Endometrium (tissue), 2 donors: ENCODE data around the gene DYNC2LI1.

ENCODE experiments used
- FAIRE-seq: peaks from 2 replicates; lab custom pipeline; 2012; peaks lifted over from hg19 to GRCh38; lab: Jason Lieb, UNC
- donor health status: control.
- donor health status: control.

The DYNC2LI1 gene

GRCh38 chr2:43818761-43819160, 44.9 kb downstream of the DYNC2LI1 start:
- no peak for FAIRE-seq

- no peak for FAIRE-seq
These were observed 45.8 kb downstream of the DYNC2LI1 start for GRCh38 chr2:43819491-43820163.

GRCh38 chr2:43822839-43823238, 49.0 kb downstream of the DYNC2LI1 start:
- FAIRE-seq: no peak

DNA sequence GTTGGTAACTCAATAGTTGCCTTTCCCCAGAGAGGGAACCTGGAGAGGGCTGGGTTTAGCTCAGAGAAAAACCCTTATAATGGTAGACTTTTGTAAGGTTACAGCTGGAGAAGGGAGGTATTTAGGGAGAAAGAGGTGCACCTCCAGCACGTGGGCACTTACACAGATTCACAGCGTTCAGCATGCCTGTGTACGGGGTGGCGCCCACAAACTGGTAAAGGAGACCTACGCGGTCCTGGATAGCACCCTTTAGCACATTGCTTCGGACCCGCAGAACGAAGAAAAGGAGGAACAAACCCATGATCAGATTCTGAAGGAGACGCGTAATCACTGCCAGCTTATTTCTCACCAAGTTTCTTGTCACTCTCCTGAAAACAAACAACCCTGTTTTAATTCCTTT, 49.9 kb downstream of the DYNC2LI1 start:
- FAIRE-seq: no peak

DNA sequence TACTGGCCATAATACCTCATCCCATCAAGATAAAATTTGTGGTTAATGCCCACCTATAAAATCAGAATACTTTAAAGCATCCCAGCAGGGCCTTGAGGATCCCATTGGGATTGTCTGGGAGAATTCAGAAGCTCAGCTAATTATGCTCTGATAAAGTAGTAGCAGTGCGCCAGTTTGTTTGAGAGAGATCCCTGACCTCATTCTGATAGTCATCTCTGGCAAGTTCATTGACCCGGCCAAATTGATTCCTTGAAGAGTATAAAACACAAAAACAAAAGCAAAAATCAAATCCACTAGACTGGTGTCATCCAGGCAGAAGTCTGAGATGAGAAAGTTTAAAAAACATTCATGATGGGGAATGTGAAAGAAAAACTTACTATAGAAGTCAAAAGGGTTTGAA, 50.7 kb downstream of the DYNC2LI1 start:
- no peak for FAIRE-seq

- FAIRE-seq: no peak
These were observed 51.2 kb downstream of the DYNC2LI1 start for GRCh38 chr2:43824951-43825493.

GRCh38 chr2:43825841-43826240, 52.0 kb downstream of the DYNC2LI1 start:
- no peak for FAIRE-seq

DNA sequence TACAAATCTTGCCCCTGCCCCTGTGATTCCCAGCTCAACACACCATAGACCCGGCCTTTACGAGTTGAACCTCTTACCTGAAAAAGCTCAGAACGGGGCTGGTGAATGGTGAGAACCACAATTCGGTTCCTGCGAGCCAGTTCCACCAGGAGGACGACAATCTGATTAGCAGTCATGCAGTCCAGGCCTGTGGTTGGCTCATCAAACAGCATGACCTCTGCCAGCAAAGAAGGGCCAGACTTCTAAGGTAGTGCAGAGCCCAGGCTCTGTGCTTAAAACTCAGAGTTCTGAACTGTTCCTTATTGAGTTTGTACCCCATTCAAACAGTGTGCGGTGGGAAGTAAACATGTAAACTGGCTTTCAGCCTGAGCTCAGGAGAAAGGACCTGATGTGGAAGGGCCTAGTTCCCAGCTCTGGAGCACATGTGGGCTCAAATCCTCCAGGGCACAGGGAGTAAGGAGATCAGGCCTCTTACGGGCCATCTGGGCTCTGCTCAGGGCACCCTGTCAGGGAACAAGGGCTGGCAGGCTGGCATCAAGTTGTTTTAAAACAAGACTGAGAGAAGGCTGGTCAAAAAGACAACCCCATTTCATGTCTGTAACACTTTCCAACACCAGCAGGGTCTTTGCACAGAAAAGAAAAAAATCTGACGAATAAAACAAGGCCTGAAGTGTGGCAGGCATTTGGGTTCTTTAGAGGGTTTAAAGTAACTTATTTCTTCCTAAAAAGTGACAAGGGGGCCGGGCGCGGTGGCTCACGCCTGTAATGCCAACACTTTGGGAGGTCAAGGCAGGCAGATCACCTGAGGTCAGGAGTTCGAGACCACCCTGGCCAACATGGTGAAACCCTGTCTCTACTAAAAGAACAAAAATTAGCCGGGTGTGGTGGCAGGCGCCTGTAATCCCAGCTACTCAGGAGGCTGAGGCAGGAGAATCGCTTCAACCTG, 52.7 kb downstream of the DYNC2LI1 start:
- no peak for FAIRE-seq

GRCh38 chr2:43831543-43832294, 57.9 kb downstream of the DYNC2LI1 start:
- FAIRE-seq: no peak

- no peak for FAIRE-seq
These were observed 58.6 kb downstream of the DYNC2LI1 start for GRCh38 chr2:43832457-43832856.

GRCh38 chr2:43837033-43837432, 63.2 kb downstream of the DYNC2LI1 start:
- FAIRE-seq: no peak

DNA sequence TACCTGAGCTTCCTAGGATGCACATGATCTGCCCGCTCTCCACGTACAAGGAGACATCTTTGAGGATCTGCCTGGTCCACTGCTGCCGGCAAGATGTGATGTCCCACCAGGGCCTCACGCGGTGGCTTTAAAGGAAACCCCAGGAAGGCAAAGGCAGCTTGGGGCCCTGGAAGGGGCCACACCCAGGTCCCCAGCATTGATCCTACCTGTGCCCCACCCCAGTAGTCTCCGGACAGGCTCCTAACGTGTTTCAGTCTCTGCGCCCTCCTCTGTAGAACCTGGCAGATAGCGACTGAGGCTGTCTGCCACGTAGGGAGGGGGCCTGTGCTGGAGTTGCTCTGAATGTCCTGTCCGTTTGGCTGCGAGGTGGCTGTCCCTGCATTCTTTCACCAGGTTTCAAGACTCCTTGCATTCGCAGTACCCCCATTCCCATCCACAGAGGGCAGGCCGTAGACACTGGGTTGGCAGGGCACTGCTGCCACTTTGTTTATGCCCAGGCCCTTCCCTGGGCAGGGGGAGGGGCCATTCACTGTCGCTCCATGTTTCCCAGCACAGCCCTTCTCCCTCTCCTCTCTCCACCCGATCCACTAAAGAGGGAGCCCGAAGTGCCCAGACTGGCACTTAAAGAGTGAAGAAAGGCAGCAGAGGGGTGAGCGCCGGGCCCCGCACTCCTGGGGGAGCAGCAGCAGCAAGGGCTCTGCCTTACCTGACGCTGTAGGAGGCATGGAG, 64.2 kb downstream of the DYNC2LI1 start:
- no peak for FAIRE-seq

DNA sequence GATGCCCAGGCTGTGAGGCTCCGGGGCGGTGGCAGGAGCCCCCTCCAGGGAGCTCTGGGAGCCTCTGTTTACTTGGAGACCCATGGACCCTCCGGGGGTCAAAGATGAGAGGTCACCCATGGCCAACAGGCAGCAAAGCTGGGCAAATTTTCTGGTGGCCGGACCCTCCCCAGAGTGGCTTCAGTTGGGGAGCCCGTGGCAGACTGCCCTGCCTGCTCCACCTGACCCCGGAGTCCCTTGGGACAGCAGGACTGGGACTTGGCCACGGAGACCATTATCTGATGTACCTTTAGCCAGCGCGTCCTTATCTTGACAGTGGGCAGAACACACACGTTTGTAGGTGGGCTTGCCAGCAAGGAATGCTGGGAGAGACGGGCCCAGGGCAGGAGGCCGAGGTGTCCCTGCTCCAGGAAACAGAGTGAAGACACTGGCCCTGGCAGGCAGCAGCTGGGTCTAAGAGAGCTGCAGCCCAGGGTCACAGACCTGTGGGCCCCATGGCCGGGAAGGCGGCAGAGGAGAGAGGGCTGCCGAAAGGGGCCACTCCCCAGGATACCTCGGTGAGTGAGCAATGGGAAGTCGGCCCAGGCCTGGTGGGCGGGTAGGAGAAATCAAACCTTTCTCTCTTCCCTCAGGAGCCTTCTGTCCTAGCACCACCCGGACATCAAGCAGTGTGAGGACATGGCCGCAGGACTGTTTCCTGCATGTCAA, 64.9 kb downstream of the DYNC2LI1 start, which contains the start of the genes ABCG5 and ABCG8:
Gene ABCG5, minus strand, starts transcription at position 280 of the 708 bp plus-strand sequence. Its CDS starts 160 bp downstream, at position 120.
Gene ABCG8, plus strand, starts transcription at position 412 of the 708 bp plus-strand sequence. Its CDS starts 83 bp downstream, at position 495.
- FAIRE-seq: no peak

DNA sequence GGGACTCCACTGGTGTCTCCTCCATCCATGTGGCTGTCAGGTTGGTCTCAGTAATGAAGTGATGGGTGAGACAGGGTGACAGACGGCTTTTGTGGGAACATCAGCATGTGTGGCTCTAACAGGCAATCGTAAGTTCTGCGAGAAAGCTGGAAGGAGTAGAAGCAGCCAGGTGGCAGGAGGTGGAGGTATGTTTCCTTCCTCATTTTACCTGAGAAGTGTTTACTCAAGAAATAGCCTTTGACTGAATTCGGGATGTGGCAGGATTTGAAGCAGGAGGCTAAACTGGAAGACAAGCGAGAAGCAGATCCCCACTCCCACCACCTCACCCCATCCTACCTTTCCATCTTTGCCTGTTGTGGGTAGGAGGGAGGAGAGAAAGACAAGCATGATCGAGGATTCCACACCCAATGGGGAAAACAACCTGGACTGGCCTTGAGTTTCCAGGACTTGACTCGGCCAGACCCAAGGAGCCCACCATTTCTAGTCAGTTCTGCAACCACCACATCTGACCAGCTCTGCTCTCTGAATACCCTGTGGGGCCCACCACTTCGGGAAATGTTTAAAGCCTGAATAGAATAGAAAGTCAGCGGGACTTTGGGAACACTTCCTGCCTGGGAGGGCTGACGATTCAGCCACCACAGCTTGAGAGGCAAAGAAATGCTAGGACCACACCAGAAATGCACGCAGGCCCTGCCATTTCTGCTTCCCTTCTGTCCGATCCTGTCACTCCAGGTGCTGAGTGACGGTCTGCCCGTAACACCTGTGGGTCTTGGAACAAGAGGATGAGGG, 66.1 kb downstream of the DYNC2LI1 start:
- no peak for FAIRE-seq

DNA sequence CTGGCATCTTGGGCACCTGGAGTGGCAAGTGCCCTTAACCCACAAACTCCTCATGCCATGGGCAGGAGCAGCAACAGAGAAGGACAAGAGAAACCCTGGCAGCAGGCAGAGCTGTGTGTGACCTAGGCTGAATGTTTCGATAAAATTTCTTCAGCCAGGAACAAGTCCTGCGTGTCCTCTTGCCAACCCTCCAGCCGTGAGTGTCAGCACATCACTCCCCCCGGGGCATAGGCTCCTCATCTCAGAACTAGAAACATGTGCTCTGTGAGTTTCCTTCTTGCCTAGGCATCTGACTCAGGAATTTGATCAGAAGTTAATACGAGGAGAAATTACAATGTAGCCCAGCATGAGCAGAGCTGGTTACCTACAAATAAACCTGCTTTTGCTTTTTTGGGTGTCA, 67.1 kb downstream of the DYNC2LI1 start:
- no peak for FAIRE-seq

DNA sequence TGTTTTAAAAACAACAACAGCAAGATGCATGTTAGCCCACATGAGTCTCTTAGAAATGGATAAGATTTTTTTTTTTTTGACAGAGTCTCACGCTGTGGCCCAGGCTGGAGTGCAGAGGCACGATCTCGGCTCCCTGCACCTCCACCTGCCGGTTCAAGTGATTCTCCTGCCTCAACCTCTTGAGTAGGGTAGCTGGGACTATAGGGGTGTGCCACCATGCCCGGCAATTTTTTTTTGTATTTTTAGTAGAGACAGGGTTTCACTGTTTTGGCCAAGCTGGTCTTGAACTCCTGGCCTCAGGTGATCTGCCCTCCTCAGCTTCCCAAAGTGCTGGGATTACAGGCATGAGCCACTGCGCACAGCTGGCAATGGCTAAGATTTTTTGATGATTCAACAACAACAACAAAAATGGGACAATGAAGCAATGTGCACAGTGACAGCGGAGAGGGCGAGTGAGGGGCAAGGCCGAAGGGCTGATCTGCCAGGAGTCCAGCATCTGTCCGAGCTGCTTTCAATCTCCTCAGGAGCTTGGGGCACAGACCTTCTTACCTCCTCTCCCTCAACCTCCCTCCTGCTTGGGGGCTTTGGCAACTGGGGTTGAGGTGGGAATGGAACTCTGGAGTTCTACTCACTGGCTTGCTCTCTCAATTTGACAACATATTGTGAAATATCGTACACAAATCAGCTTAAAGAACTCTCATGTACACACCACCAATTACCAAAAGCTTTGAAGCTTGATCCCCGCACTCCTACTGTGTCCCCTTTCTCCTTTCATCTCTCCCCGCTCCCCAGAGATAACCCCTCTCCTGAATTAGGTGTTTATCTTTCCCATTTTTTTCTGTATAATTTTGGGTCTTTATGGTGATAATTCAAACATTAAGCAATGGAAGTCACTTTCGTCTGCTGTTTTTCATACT, 68.4 kb downstream of the DYNC2LI1 start:
- FAIRE-seq: no peak

DNA sequence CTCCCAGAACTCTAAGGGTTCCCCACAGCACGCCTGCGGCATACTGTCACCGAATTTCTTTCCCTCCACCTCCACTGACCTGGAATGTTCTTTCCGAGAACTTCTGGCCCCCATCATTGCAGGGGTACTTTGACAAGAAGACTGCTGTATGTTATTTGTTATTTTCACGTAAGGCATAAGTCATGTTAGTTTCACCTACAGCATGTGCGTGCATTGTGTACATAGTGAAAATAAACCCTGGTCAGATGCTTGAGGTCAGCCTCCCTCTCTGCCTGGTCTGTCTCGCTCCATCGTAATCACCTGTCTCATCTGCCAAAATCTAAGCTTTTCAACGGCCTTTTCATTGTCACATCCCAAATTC, 69.0 kb downstream of the DYNC2LI1 start:
- no peak for FAIRE-seq

GRCh38 chr2:43845181-43845580, 71.3 kb downstream of the DYNC2LI1 start:
- no peak for FAIRE-seq
